ENCODE data around the gene MRPS31.

GRCh38 chr13:40694426-40694825, 76.6 kb downstream of the MRPS31 start:
- no peak for TF ChIP-seq CTCF (conservative IDR thresholded peaks at IDR 0.05; ENCODE audit: low read length)
- no peak for TF ChIP-seq EZH2phosphoT487 (IDR thresholded peaks at IDR 0.05; ENCODE audit: borderline replicate concordance, low read depth, low read length)

All from OCI-LY7 (cell line).